SU-DHL-6 (cell line): ENCODE results near the gene CPNE4.

Experiments
- CTCF ChIP-seq: fragments of 200-600 bp; sonication (generic); IDR thresholded peaks from one replicate; pipeline ENCODE4 v1.5.1; 2017; ENCODE audit warnings: antibody characterized with exemption, mild to moderate bottlenecking, low read length, moderate library complexity; ENCODE audit not compliant: insufficient read depth, poor library complexity, severe bottlenecking
- EZH2phosphoT487 ChIP-seq: fragments of 200-600 bp; sonication (generic), shearing (Covaris generic); conservative IDR thresholded peaks from 2 replicates; pipeline ENCODE4 v1.6.1; 2018; ENCODE audit warnings: mild to moderate bottlenecking, antibody characterized with exemption, low read length, moderate library complexity, mixed read lengths

DNA sequence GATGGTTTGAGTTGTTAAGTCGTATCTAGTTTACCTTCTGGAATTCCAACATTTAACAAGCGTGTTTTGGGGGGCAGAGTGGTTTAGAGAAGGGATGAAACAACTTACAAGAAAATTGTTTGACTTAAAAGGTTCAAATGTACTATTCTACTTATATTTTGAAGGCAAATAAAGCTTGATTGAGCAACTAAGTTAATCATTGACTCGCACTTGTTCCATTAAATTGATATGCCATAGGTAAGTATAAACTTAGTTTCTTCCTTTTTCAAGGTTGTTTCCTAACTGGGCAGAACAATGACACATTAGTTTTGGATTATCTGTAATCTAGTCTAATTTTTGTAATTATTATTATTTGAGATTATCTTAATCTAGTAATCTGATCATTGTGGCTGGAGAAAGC is 48.3 kb upstream of the CPNE4 start:
- no peak for TF ChIP-seq EZH2phosphoT487
- no peak for TF ChIP-seq CTCF
